ENCODE measurements around the gene TFE3.

The TFE3 gene

GRCh38 chrX:49043220-49043986 lies at the start of gene TFE3:
TFE3 (minus strand) TSS chrX:49043357; CDS start chrX:49043226, 131 bp downstream.
- Histone ChIP-seq H3K36me3 (ENCODE audit: control insufficient read depth, insufficient read depth, low read length) (peaks cover 6% of the 10 kb centered on the region), H3K27me3 (ENCODE audit: control insufficient read depth, insufficient read depth, low read length) (no peaks in the 10 kb centered on the region), H3K27ac (ENCODE audit: low read length) (no peak within 1 kb of the TSS), H3K4me3 (ENCODE audit: low read length) (peak within 1 kb of the TSS; percentile 80), H3K4me1 (ENCODE audit: control insufficient read depth, insufficient read depth, low read length) (peaks cover 3% of the 10 kb centered on the region; the same call in 1 of the 2 replicates), H3K9me3 (ENCODE audit: control insufficient read depth, insufficient read depth, low read length) (no peaks in the 10 kb centered on the region)
- peak; percentile 85 for DNase-seq (ENCODE audit: low read depth, low spot score)
- WGBS (ENCODE audit: insufficient coverage, insufficient read length) = no CpG with 5 or more reads among the region's 67 CpGs

DNA sequence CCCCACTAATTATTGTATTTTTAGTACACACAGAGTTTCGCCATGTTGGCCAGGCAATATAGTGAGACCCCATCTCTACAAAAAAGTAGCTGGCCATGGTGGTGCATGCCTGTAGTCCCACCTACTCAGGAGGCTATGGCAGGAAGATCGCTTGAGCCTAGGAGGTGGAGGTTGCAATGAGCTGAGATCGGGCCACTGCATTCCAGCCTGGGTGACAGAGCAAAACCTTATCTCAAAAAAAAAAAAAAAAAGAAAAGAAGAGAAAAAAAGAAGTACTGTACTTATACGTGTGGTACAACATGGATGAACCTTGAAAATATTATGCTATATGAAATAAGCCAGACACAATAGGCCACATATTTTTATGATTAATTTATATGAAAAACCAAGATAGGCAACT lies 46.4 kb upstream of the TFE3 start:
- Histone ChIP-seq H3K36me3 (ENCODE audit: control insufficient read depth, insufficient read depth, low read length) (no peaks in the 10 kb centered on the region), H3K4me3 (ENCODE audit: low read length) (no peak overlapping the region), H3K27ac (ENCODE audit: low read length) (no peak overlapping the region), H3K27me3 (ENCODE audit: control insufficient read depth, insufficient read depth, low read length) (no peaks in the 10 kb centered on the region), H3K4me1 (ENCODE audit: control insufficient read depth, insufficient read depth, low read length) (no peaks in the 10 kb centered on the region), H3K9me3 (ENCODE audit: control insufficient read depth, insufficient read depth, low read length) (no peaks in the 10 kb centered on the region)
- no CpG with 5 or more reads among the region's 4 CpGs for WGBS (ENCODE audit: insufficient coverage, insufficient read length)
- no peak for DNase-seq (ENCODE audit: low read depth, low spot score)

DNA sequence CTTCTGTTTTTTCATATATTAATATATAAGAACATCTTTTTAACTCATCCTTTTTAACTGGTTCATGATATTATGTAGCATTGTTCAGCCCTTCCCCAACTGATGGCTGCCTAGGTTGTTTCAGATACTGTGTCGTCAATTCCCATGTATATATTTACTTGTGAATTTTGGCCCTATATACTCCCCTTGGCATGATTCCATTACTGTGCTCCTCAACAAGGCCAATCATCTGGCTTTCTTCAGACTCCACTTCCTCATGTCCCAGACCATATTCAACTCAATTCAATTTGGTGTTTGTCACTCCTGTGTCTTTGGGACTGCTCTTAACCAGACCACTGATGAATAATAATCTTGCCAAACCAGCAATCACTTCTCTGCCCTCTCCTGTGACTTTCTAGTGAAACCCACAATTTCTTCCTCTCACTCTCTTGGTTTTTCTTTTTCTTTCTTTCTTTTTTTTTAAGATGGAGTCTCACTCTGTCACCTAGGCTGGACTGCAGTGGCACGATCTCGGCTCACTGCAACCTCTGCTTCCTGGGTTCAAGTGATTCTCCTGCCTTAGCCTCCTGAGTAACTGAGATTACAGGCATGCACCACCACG lies 39.2 kb upstream of the TFE3 start:
- H3K4me3 ChIP-seq (ENCODE audit: low read length) = no peak overlapping the region
- no peak for DNase-seq (ENCODE audit: low read depth, low spot score)
- WGBS (ENCODE audit: insufficient coverage, insufficient read length) = no CpG with 5 or more reads among the region's 4 CpGs
- no peak overlapping the region for H3K27ac ChIP-seq (ENCODE audit: low read length)
- no peaks in the 10 kb centered on the region for H3K9me3 ChIP-seq (ENCODE audit: control insufficient read depth, insufficient read depth, low read length)
- H3K4me1 ChIP-seq (ENCODE audit: control insufficient read depth, insufficient read depth, low read length) = no peaks in the 10 kb centered on the region
- no peaks in the 10 kb centered on the region for H3K36me3 ChIP-seq (ENCODE audit: control insufficient read depth, insufficient read depth, low read length)
- H3K27me3 ChIP-seq (ENCODE audit: control insufficient read depth, insufficient read depth, low read length) = no peaks in the 10 kb centered on the region

GRCh38 chrX:49079489-49080428 lies 36.6 kb upstream of the TFE3 start, which contains the start of gene WDR45:
WDR45 (minus strand) TSS chrX:49079887; CDS start chrX:49078095, 1,792 bp downstream.
- no peaks in the 10 kb centered on the region; the same call in 1 of the 2 replicates for H3K36me3 ChIP-seq (ENCODE audit: control insufficient read depth, insufficient read depth, low read length)
- no peaks in the 10 kb centered on the region for H3K9me3 ChIP-seq (ENCODE audit: control insufficient read depth, insufficient read depth, low read length)
- H3K27me3 ChIP-seq (ENCODE audit: control insufficient read depth, insufficient read depth, low read length) = no peaks in the 10 kb centered on the region
- H3K4me1 ChIP-seq (ENCODE audit: control insufficient read depth, insufficient read depth, low read length) = no peaks in the 10 kb centered on the region
- H3K27ac ChIP-seq (ENCODE audit: low read length) = no peak within 1 kb of the TSS
- DNase-seq (ENCODE audit: low read depth, low spot score) = no peak
- H3K4me3 ChIP-seq (ENCODE audit: low read length) = peak within 1 kb of the TSS; percentile 89; the same call in 1 of the 2 replicates
- no CpG with 5 or more reads among the region's 55 CpGs for WGBS (ENCODE audit: insufficient coverage, insufficient read length)

DNA sequence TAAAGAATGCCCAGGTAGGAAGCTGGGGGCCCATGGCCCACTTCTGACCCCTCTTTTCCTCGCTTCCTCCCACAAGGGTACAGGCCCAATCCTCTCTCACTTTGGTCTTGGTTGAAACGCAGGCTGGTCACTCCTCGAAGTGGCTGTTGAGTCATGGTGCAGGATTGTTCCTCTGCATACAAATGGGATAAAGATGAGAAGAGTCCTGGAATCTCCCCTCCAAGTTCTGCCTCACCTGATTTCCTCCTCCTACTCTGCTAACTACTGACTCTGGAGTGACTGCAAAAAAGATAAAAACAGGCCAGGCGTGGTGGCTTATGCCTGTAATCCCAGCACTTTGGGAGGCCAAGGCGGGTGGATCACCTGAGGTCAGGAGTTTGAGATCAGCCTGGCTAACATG lies 34.8 kb upstream of the TFE3 start:
- H3K36me3 ChIP-seq (ENCODE audit: control insufficient read depth, insufficient read depth, low read length) = no peaks in the 10 kb centered on the region; the same call in 1 of the 2 replicates
- H3K27ac ChIP-seq (ENCODE audit: low read length) = no peak overlapping the region
- no peaks in the 10 kb centered on the region for H3K9me3 ChIP-seq (ENCODE audit: control insufficient read depth, insufficient read depth, low read length)
- H3K4me3 ChIP-seq (ENCODE audit: low read length) = no peak overlapping the region
- H3K27me3 ChIP-seq (ENCODE audit: control insufficient read depth, insufficient read depth, low read length) = no peaks in the 10 kb centered on the region
- H3K4me1 ChIP-seq (ENCODE audit: control insufficient read depth, insufficient read depth, low read length) = no peaks in the 10 kb centered on the region
- no peak for DNase-seq (ENCODE audit: low read depth, low spot score)
- no CpG with 5 or more reads among the region's 5 CpGs for WGBS (ENCODE audit: insufficient coverage, insufficient read length)

- Histone ChIP-seq H3K4me3 (ENCODE audit: low read length) (no peak overlapping the region), H3K4me1 (ENCODE audit: control insufficient read depth, insufficient read depth, low read length) (no peaks in the 10 kb centered on the region), H3K9me3 (ENCODE audit: control insufficient read depth, insufficient read depth, low read length) (no peaks in the 10 kb centered on the region), H3K27me3 (ENCODE audit: control insufficient read depth, insufficient read depth, low read length) (no peaks in the 10 kb centered on the region), H3K36me3 (ENCODE audit: control insufficient read depth, insufficient read depth, low read length) (no peaks in the 10 kb centered on the region; the same call in 1 of the 2 replicates), H3K27ac (ENCODE audit: low read length) (no peak overlapping the region)
- no CpG with 5 or more reads among the region's 13 CpGs for WGBS (ENCODE audit: insufficient coverage, insufficient read length)
- no peak for DNase-seq (ENCODE audit: low read depth, low spot score)
Measured at GRCh38 chrX:49075347-49075746, 32.2 kb upstream of the TFE3 start.

DNA sequence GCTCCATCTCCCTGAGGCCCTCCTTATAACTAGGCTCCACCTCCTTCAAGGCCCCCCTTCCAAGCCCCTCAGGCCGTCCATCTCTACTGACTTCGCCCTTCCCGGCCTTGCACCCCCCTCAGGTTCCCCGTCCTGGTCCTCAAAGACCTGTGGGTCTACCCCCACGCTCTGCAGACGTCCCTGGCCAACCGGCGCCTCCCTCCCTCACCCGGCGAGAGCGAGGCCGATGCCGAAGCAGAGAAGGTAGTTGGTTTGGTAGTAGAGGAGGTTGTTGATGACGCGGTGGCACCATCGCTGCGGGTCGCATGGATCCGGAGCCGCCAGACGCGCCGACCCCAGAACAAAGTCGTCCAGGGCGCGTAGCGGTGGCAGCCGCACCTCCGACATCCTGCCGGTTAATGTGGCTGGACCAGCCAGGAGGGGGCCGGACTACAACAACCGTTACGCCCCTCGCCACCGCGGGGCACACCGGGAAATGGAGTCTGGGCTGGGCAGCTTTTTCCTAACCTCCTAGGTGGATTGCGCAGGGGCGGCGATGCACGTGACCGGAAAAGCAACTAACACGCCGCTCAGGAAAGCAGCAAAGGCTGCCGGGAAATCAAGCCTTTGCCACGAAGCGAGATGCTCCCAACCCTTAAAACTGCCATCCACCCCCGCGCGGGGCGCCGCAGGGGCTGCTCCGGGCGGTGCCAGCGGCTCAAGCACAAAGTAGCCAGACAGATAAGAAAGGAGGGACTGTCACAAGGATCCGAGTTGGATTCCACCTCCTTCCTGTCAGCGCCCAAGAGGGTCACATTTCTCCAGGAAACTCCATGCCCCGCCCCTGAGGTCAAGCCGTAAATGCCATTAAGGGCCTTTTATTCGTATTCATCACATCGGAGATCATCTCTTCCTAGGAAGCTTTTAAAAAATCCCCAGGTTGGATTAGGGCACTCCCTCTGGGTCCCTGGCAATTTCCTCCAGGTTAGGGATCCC lies 30.7 kb upstream of the TFE3 start, which contains the start of gene PRAF2:
PRAF2 (minus strand) TSS at position 402 of the 975 bp plus-strand sequence; CDS start at position 387, 15 bp downstream.
- WGBS (ENCODE audit: insufficient coverage, insufficient read length) = no CpG with 5 or more reads among the region's 61 CpGs
- H3K27ac ChIP-seq (ENCODE audit: low read length) = no peak within 1 kb of the TSS
- peak; percentile 61 for DNase-seq (ENCODE audit: low read depth, low spot score)
- H3K27me3 ChIP-seq (ENCODE audit: control insufficient read depth, insufficient read depth, low read length) = no peaks in the 10 kb centered on the region
- no peaks in the 10 kb centered on the region for H3K9me3 ChIP-seq (ENCODE audit: control insufficient read depth, insufficient read depth, low read length)
- H3K4me3 ChIP-seq (ENCODE audit: low read length) = peak within 1 kb of the TSS; percentile 95
- no peaks in the 10 kb centered on the region; the same call in 1 of the 2 replicates for H3K36me3 ChIP-seq (ENCODE audit: control insufficient read depth, insufficient read depth, low read length)
- no peaks in the 10 kb centered on the region for H3K4me1 ChIP-seq (ENCODE audit: control insufficient read depth, insufficient read depth, low read length)

- Histone ChIP-seq H3K4me1 (ENCODE audit: control insufficient read depth, insufficient read depth, low read length) (no peaks in the 10 kb centered on the region), H3K36me3 (ENCODE audit: control insufficient read depth, insufficient read depth, low read length) (no peaks in the 10 kb centered on the region; the same call in none of the 2 replicates), H3K9me3 (ENCODE audit: control insufficient read depth, insufficient read depth, low read length) (no peaks in the 10 kb centered on the region), H3K4me3 (ENCODE audit: low read length) (no peak overlapping the region), H3K27ac (ENCODE audit: low read length) (no peak overlapping the region), H3K27me3 (ENCODE audit: control insufficient read depth, insufficient read depth, low read length) (no peaks in the 10 kb centered on the region)
- DNase-seq (ENCODE audit: low read depth, low spot score) = no peak
- no CpG with 5 or more reads among the region's 10 CpGs for WGBS (ENCODE audit: insufficient coverage, insufficient read length)
Measured at GRCh38 chrX:49072712-49073095, 29.5 kb upstream of the TFE3 start.

- no CpG with 5 or more reads among the region's 63 CpGs for WGBS (ENCODE audit: insufficient coverage, insufficient read length)
- H3K4me3 ChIP-seq (ENCODE audit: low read length) = no peak overlapping the region
Measured at GRCh38 chrX:49071877-49072711, 28.9 kb upstream of the TFE3 start.

More at GRCh38 chrX:49071877-49072711, 28.9 kb upstream of the TFE3 start:
- DNase-seq (ENCODE audit: low read depth, low spot score) = no peak
- Histone ChIP-seq H3K9me3 (ENCODE audit: control insufficient read depth, insufficient read depth, low read length) (no peaks in the 10 kb centered on the region), H3K4me1 (ENCODE audit: control insufficient read depth, insufficient read depth, low read length) (no peaks in the 10 kb centered on the region), H3K36me3 (ENCODE audit: control insufficient read depth, insufficient read depth, low read length) (peaks cover 4% of the 10 kb centered on the region), H3K27ac (ENCODE audit: low read length) (no peak overlapping the region), H3K27me3 (ENCODE audit: control insufficient read depth, insufficient read depth, low read length) (no peaks in the 10 kb centered on the region)

Measured in iPS DF 6.9 (cell line).